Tibial artery (tissue), 4 donors: ENCODE measurements around the gene GPRC5D.

ENCODE experiments used
- DNase-seq, 2 donors: peaks; one replicate each; pipeline ENCODE4 v3.0.0-alpha.2; 2019
- H3K27ac ChIP-seq, 2 donors: fragments of 200-600 bp; sonication (generic) in 1 of 2; 1 replicate in 1 of 2; 2 replicates in 1 of 2; pipeline ENCODE4 v1.5.1; 2018 to 2019; ENCODE audit warnings: mild to moderate bottlenecking in 1 of 2
- H3K27me3 ChIP-seq, 2 donors: fragments of 200-600 bp; sonication (generic) in 1 of 2; one replicate each; pipeline versions ENCODE4 v1.5.1 to v1.6.0; 2016 to 2019
- H3K36me3 ChIP-seq, 3 donors: fragments of 200-600 bp; sonication (generic) in 2 of 3; one replicate each; pipeline ENCODE4 v1.5.1; 2016 to 2019; ENCODE audit warnings: mild to moderate bottlenecking in 2 of 3
- H3K4me1 ChIP-seq, 4 donors: fragments of 200-600 bp; sonication (generic) in 2 of 4; 1 replicate in 3 of 4; 2 replicates in 1 of 4; pipeline ENCODE4 v1.5.1; 2016 to 2019
- H3K4me3 ChIP-seq, 2 donors: fragments of 200-600 bp; sonication (generic) in 1 of 2; 1 replicate in 1 of 2; 2 replicates in 1 of 2; pipeline ENCODE4 v1.5.1; 2018 to 2019; ENCODE audit warnings: mild to moderate bottlenecking in 2 of 2
- H3K9me3 ChIP-seq, 3 donors: fragments of 200-600 bp; sonication (generic) in 1 of 3; one replicate each; pipeline ENCODE4 v1.5.1; 2016 to 2019
- CTCF ChIP-seq, 2 experiments: fragments of 200-600 bp in 1 of 2; fragments of 450-650 bp in 1 of 2; IDR thresholded peaks; one replicate each; pipeline ENCODE4 v1.5.1; 2017 to 2019; ENCODE audit warnings: antibody characterized with exemption in 2 of 2, mild to moderate bottlenecking in 1 of 2, moderate library complexity in 1 of 2
- intact Hi-C: fragments of 100-400 bp; cut with DNase I; formaldehyde crosslinking; loops from one replicate; pipeline ENCODE4 v1.15.0; 2023; ENCODE audit warnings: low total_unique reads

Gene GPRC5D

DNA sequence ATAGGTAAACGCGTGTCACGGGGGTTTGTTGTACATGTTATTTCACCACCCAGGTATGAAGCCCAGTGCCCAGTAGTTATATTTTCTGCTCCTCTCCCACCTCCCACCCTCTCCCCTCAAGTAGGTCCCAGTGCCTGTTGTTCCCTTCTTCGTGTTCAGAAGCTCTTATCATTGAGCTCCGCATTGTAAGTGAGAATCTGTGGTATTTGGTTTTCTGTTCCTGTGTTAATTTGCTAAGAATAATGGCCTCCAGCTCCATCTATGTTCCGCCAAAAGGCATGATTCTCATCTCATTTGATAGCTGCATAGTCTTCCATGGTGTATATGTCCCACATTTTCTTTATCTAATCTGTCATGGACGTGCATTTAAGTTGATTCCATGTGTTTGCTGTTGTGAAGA lies 6.9 kb upstream of the GPRC5D start:
- Histone ChIP-seq H3K27me3 (no peaks in the 10 kb centered on the region), H3K4me3 (no peak overlapping the region), H3K36me3 (peaks cover 0 to 4% (median 0%) of the 10 kb centered on the region in 3 donors), H3K27ac (no peak overlapping the region), H3K9me3 (no peaks in the 10 kb centered on the region), H3K4me1 (no peaks in the 10 kb centered on the region)
- no peak for DNase-seq
- intact Hi-C loops = no loop called here
- TF ChIP-seq CTCF (IDR thresholded peaks at IDR 0.05) = no peak

DNA sequence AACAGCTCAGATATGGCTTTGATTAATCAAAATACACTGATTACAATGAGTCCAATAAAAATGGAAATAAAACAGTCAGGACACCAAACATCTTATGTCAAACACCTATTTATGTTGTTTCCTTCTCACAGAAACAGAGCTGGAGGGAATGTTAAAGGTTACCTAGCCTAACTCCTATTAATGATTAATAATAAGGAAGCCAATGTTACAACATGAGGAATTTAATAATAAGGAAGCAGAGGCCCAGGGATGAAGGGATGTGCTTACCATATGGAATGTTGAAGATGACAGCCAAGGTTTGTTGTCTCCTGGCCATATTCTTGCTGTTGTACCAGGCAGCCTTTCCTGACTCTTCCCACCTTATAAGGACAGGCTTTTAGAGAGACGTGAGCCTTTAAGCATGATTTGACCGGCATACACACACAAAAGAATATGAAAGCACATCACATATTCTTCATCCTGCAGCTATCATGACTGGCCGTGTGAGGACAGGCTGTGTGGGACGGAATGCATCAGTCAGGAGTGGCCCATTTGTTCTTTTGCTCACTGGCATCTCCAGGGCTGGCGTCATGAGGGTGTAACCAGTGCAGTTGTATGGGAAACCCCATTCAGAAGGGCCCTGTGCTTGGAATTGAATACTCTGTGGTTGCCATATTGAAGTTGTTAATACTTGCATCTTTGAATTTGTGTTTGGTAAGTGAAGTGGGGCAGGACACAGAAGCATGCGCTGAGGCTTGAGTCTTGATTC lies 3.1 kb upstream of the GPRC5D start:
- DNase-seq = no peak
- no peak for TF ChIP-seq CTCF (IDR thresholded peaks at IDR 0.05)
- Histone ChIP-seq H3K9me3 (no peaks in the 10 kb centered on the region), H3K4me3 (no peak overlapping the region), H3K27ac (no peak overlapping the region), H3K4me1 (no peaks in the 10 kb centered on the region), H3K27me3 (no peaks in the 10 kb centered on the region), H3K36me3 (no peaks in the 10 kb centered on the region)
- intact Hi-C loops = no loop called here

DNA sequence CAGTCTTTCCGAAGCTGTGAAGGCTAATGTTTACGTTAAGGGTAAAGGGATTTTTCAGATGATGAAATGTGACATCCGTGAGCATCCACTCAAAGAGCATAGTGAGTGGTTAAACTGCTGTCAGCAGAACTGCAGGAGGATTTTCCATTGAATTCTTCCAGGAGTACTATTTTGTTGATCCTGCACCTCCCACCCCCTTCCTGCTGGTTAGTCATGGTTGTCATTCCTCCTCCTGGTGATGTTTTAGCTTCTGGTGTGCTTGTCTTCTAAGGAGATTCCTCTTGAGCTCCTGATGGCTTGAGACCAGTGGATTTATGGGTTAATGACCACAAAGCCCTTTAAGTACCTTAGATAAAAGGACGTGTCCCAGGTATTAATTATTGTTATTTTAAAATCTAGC lies 2.4 kb upstream of the GPRC5D start:
- Histone ChIP-seq H3K4me3 (no peak overlapping the region), H3K27ac (no peak overlapping the region), H3K27me3 (no peaks in the 10 kb centered on the region), H3K4me1 (no peaks in the 10 kb centered on the region), H3K36me3 (no peaks in the 10 kb centered on the region), H3K9me3 (no peaks in the 10 kb centered on the region)
- intact Hi-C loops = no loop called here
- TF ChIP-seq CTCF (IDR thresholded peaks at IDR 0.05) = no peak
- no peak for DNase-seq

DNA sequence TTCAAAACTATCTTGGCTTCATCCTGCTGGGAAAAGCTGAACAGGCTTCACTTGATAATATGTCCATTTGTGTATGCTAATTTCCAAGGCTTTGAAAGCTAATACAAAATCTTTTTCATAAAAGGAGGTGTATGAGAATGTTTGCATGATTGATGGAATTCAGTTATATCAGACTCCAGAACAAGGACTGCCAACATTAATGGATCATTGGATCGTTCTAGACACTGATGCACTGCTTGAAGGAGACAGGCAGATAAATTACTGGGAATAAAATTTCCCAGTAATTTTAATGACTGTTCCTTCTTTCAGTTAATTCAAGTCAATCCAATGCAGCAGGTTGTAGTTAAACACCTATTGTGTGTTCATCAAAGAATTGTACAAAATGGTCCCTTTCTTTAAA lies 466 bp downstream of the GPRC5D start:
- no peak for TF ChIP-seq CTCF (IDR thresholded peaks at IDR 0.05)
- no peaks in the 10 kb centered on the region for H3K4me1 ChIP-seq
- no peaks in the 10 kb centered on the region for H3K36me3 ChIP-seq

DNA sequence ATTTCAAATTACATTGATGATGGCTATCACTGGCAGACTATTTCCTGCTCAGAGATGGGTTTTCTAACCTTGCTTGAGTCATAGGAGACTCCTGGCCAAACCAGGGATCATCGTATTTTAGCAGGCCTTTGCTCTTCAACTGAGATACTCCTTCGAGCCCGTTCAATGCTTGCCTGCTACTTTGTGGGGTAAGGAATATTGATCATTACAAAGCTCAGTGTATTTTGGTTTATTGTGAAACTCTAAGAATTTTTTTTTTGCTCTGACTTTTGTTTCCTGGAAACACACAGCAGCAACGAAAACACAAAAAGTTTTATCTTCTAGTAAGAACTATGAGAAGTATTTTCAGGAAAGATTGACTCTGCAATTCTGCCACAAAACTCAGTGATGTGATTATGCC lies 4.1 kb downstream of the GPRC5D start:
- intact Hi-C loops = no loop called here
- no peak for DNase-seq
- H3K9me3 ChIP-seq = no peaks in the 10 kb centered on the region
- no peaks in the 10 kb centered on the region for H3K27me3 ChIP-seq
- H3K27ac ChIP-seq = no peak overlapping the region
- H3K4me3 ChIP-seq = no peak overlapping the region
- H3K36me3 ChIP-seq = no peaks in the 10 kb centered on the region
- peaks cover 0 to 6% (median 0%) of the 10 kb centered on the region in 4 donors for H3K4me1 ChIP-seq
- TF ChIP-seq CTCF (IDR thresholded peaks at IDR 0.05) = no peak

More for the DNA sequence above, 466 bp downstream of the GPRC5D start:
- no peak for DNase-seq
- Histone ChIP-seq H3K27ac (no peak overlapping the region), H3K27me3 (no peaks in the 10 kb centered on the region), H3K4me3 (no peak overlapping the region), H3K9me3 (no peaks in the 10 kb centered on the region)
- intact Hi-C loops = no loop called here
